ENCODE data around the gene NAALADL2.

- TF ChIP-seq CTCF (conservative IDR thresholded peaks at IDR 0.05; ENCODE audit: low read depth, low read length): no peak
- no peak for TF ChIP-seq EZH2phosphoT487 (IDR thresholded peaks at IDR 0.05; ENCODE audit: borderline replicate concordance, low read length)
Observed at GRCh38 chr3:174931473-174932353, 72.6 kb downstream of the NAALADL2 start.
